GM18951 (cell line): Measurements from ENCODE around the gene SEC62.

ENCODE experiments used
- POLR2A ChIP-seq: IDR thresholded peaks from 4 replicates; pipeline ENCODE4 v1.6.1; 2011; ENCODE audit warnings: mild to moderate bottlenecking; ENCODE audit not compliant: insufficient read length, insufficient read depth; ENCODE audit errors: extremely low read depth
- in situ Hi-C: fragments of 300-500 bp; cut with MboI; formaldehyde crosslinking; loops from one replicate; pipeline ENCODE4 v1.12.0; 2022; ENCODE audit warnings: low sequenced_read_pairs, mixed read lengths, inconsistent platforms; ENCODE audit not compliant: unreplicated experiment

The SEC62 gene

DNA sequence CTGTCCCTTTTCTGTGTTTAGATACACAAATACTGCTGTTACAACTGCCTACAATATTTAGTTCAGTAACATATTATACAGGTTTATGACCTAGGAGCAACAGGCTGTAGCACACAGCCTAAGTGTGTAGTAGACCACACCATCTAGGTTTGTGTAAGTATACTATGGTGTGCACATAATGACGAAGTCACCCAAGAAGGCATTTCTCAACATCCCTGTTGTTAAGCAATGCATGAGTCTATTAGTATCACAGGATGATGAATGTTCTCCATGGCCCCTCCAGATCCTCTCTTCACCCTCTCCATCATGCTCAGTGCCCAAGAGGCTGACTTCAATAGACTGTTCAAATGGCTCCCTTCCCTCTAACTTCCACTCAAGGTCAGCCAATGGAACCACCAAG, 14.6 kb upstream of the SEC62 start:
- TF ChIP-seq POLR2A: no peak
- in situ Hi-C loops: no loop called here

DNA sequence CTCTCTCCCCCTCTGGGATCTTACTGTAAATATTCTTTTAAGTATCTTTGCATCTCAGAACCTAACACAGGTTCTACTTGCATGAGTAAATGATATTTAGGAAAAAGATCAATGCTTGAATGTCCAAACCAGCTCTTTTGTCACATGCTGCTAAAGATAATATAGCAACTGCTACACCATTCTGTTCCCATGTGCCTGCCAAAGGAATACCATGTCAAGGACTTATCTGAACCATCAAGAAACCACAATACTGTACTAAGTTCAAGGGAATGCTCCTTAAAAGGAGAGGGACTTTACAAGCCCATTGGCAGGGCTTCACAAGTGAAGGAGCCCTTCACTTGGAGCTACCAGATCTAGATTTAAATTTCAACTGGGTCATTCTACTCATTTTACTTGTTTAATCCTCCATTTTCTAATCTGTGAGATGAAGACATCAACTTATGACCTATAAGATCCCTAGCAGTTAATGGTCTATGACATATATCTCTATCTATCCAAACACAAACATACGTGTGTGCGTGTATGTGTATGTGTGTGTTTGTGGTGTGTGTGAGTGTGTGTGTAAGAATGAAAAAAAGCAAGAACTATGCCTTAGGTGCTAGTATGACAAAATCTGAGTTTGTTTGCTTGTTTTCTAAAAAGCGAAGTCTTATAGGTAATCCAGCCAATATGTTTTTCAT, 13.0 kb upstream of the SEC62 start:
- TF ChIP-seq POLR2A: no peak
- in situ Hi-C loops: no loop called here

DNA sequence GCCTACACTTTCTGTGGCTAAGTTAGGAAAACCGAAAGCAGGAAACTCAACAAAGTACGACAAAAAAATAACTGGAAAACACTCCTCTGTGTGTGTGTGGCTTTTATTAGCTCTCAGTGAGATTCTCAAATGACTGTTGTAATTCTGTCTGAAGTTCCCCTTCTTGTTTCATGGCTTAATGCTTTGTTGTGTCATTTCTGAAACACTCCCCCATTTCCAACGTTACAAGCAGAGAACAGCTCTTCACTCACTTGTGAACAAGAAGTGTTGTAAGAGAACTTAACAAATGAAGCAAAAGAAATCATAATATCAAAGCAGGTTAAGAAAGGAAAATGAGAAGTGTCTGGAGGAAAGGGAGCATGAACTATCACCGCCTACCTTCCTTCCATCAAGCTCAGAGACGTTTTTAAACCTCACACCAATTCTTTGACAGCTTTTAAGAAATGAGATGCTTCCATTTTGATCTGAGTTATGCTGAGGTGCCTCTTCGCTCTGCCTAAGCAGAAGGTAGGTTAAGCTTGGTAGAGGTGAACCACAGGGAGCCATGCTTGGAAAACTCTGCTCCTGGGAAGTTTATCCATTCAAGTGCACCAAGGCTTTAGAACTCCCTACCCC, 12.4 kb upstream of the SEC62 start:
- TF ChIP-seq POLR2A: no peak
- in situ Hi-C loops: no loop called here

DNA sequence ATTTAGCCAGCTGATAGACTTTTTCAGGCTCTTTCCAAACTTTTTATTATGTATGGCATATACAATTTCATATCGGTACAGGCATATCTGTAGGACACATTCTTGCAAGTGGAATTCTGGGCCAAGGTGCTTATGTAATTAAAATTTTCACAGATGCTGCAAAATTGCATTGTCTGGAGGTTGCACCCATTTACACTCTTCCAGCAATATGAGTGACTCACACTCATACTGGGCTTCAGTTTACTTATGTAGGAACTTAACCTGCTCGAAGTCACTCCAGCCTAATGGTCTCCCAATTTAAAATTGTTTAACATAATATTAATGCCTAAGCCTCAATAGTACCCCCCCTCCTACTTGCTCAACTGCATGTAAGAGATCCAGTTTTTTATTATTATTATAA, 11.2 kb upstream of the SEC62 start:
- no peak for TF ChIP-seq POLR2A
- in situ Hi-C loops: no loop called here

DNA sequence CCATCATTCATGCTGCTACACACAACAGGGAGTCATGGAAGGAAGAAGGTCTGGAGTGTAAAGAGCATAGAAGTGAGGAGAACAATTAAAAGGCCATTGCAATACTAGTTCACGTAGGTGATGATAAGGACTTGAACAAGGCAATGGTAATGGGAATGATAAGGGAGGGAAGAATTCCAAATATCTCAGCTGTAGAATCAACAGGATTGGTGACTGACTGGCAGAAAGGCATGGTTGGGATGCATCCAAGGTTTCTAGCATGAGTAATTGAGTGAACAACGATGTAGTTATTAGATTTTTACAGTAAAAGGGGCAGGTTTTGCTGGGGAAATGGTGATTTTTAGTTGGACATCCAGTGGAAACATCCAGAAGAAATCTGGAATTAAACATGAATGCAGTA, 2.4 kb upstream of the SEC62 start:
- in situ Hi-C loops: no loop called here
- TF ChIP-seq POLR2A: no peak

DNA sequence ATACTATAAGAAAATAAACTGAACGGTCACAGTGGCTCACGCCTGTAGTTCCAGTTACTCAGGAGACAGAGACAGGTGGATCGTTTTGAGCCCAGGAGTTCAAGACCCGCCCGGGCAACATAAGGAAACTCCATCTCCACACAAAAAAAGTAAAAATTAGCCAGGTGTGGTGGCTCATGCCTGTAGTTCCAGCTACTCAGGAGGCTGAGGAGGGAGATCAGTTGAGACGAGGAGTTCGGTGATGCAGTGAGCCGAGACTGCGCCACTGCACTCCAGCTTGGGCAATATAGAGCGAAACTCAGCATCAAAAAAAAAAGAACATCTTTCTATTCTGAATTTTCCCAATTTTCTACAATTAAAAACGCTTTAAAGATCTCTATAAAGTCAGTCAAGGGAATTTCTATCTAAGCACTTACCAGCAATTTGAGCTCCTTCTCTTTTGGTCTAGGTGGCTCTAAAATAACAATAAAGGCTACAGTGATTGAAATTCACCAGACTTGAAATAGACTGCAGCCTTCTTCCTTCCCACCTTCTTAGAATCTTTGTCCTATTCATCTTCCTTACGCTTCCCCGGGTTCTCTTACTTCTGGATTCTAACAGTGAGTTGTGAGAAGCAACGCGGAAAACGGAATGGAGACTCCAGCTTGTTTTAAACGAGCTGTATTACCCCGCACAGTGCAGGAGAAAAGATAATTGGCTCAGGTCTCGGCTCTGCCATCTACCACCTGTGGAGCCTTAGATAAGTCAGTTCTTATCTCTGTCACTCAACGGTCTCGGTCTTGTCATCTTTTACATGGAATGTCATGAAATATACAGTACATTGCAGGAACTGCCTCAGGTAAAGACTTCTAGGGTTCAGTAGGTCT, 812 bp upstream of the SEC62 start:
- no peak for TF ChIP-seq POLR2A
- in situ Hi-C loops: no loop called here

DNA sequence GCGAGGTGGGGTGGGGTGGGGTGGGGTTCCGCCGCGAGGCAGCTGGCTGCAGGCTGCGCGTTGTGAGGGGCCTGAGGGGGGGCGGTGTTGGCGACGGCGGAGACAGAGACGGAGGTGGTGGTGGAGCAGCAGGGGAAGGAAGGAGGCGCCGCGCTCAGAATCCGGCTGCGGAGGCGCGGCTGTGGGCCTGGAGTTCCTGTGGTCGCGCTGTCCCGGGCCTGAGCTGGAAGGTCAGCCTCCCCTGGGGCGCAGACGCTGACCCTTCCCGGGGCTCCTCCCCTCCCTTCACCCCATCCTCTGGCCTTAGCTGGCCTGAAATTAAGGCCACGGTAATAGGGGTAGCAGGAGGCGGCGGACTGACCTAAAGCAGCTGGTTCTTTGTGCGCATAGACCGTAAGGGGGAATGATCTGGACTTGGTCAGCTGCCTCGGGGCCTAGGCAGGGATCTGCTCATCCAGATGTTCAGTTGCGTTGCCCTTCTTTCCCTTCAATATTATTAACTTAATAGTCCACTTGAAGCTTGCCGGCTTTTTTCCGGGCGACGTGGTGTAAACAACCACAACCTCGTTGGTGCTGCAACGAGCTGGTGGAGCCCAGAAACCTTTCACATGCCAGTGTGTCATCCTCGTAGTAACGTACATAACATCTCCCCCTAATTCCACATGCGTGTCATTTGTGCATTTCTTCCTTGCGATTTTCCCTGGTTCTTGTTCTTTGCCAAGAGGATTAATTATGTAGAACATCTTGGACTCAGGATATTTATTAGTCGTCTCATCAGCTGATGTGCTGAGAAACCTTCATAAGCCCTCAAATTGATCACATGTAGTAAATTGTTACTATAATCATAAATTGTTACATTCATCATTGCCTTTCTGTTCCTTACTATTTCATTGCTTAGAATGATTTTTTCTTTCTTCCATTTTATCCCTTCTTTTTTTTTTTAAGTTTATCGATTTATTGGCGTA, 626 bp downstream of the SEC62 start:
- no peak for TF ChIP-seq POLR2A
- in situ Hi-C loops: no loop called here

DNA sequence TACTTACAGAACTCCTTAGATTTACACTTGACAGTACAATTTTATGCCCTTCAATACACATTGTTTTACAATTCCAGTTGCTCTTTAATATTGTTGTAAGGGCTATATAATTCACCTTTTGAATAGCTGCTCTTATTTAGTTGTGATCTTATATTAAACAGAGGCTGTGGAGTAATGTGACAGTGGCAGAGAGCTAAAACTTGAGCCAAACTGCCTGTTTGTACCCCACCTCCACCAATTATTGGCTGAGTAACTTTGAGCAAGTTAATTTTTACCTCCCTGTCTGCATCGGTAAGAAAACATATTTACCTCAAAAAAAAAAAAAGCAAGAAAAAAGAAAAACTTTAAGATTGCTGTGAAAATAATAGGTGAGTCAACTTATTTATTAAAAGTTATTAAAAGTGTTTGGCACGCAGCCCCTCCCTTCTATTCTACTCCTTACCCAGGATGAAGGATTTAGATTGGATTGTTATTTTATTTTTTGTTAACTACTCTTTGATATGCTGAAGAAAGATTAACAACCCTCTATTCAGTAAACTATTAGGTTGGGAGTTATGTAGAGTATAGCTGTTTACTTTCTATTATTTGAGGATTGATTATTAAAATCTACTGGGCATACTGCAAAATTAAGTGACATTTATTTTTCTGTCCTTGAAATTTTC, 1.7 kb downstream of the SEC62 start:
- no peak for TF ChIP-seq POLR2A
- in situ Hi-C loops: no loop called here

DNA sequence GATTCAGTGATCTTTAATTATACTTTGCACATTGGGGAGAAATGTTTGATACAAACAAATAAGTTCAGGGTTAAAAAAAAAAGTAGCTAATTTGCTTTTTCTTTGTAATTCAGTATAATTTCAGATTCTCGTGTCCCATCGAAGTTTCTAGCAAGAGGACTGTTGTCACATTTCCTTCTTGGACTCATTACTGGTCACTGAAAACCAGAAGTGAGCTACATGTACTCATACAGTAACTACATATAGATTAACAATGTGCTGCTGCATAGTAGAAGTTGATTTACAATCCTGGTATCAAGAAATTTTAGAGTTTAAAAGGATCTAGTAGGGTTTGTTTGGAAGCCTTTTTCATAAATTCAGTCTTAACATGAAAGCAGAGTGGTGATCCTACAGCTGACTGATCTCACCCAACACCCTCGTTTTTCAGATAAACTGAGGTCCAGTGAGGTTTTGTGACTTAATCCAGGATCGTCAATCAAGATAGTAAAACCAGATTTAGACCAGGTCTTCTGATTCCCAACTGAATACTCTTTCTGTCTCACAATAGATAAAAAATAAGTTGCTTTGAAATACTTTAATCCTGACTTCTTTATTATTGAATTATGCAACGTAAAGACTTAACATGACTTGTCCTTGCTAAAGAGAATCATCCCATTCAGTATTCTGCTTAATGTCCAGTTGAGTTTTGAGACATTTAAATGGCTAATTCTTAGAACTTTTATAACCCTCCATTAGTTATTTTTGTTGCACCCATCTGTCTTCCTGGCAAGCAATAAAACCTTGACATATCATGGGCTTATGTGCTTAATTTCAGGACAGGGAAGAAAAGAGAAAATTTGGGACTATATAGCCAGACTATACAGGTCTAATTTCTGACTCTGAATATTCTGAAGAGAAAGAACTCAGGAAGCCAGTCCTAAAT, 2.8 kb downstream of the SEC62 start:
- TF ChIP-seq POLR2A: no peak
- in situ Hi-C loops: no loop called here

DNA sequence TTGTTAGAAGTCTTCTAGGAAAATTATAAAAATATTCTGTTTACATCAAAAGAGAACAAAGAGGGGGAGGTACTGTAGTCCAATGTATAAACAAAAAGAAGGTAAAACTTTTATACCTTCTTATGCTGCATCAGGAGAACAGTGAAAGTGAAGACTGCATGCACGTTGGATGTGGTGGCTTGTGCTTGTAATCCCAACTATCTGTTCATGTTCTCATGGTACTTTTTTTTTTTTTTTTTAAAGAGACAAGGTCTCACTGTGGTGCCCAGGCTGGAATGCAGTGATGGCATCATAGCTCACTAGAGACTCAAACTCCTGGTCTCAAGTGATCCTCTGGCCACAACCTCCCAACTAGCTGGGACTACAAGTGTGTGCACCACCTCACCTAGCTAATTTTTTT, 4.2 kb downstream of the SEC62 start:
- in situ Hi-C loops: no loop called here
- no peak for TF ChIP-seq POLR2A

DNA sequence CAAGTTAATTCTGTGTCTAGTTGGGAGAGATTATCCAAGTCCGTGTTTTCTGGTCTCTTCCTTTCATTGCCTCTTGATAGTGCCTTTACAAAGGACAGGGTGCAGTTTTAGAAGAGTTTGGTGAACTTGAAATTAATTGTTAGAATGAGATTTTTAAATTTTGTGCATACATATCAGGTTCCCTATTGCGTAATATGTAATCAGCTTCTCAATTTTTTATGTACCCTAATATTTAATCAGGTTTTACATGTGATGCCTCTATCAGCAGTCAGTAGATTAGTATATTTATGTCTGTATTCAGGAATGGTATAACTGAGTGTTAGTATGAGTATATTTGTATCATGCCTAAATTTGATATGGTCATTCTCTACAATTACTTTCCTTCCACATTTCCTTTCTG, 4.9 kb downstream of the SEC62 start:
- TF ChIP-seq POLR2A: no peak
- in situ Hi-C loops: no loop called here
